PC-9 (cell line): Measurements from ENCODE around the gene UNC13A.

Source experiments
- EZH2 ChIP-seq: fragments of 200-600 bp; sonication (generic); IDR thresholded peaks from 2 replicates; pipeline ENCODE4 v1.8.0; 2017; ENCODE audit warnings: antibody characterized with exemption, low read depth
- TF ChIP-seq, protein P1 (sequence below): fragments of 200-600 bp; sonication (generic); conservative IDR thresholded peaks from 2 replicates; pipeline ENCODE4 v1.6.1; 2017; ENCODE audit warnings: mixed run types, antibody characterized with exemption, mild to moderate bottlenecking, moderate library complexity

DNA sequence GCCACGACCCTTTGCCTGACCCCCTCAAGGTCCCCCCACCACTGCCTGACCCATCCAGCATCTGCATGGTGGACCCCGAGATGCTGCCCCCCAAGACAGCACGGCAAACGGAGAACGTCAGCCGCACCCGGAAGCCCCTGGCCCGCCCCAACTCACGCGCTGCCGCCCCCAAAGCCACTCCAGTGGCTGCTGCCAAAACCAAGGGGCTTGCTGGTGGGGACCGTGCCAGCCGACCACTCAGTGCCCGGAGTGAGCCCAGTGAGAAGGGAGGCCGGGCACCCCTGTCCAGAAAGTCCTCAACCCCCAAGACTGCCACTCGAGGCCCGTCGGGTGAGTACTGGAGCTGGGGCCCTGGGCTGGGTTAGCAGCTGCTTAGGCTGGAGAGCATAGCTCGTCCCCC is 39.7 kb upstream of the UNC13A start:
- TF ChIP-seq, protein P1, sequence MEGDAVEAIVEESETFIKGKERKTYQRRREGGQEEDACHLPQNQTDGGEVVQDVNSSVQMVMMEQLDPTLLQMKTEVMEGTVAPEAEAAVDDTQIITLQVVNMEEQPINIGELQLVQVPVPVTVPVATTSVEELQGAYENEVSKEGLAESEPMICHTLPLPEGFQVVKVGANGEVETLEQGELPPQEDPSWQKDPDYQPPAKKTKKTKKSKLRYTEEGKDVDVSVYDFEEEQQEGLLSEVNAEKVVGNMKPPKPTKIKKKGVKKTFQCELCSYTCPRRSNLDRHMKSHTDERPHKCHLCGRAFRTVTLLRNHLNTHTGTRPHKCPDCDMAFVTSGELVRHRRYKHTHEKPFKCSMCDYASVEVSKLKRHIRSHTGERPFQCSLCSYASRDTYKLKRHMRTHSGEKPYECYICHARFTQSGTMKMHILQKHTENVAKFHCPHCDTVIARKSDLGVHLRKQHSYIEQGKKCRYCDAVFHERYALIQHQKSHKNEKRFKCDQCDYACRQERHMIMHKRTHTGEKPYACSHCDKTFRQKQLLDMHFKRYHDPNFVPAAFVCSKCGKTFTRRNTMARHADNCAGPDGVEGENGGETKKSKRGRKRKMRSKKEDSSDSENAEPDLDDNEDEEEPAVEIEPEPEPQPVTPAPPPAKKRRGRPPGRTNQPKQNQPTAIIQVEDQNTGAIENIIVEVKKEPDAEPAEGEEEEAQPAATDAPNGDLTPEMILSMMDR: no peak
- no peak for TF ChIP-seq EZH2
